ENCODE measurements around the gene PSTPIP1. TPM values are rescaled to one million over a fixed set of nuclear protein-coding genes. Genes with fewer than 3 reads are reported as not detected.

PSTPIP1 gene
- total and polyA plus RNA-seq, 2 experiments from 2014 or later, result 0.80 to 3.7 TPM

GRCh38 chr15:77017761-77018720 is 23.1 kb downstream of the PSTPIP1 start (continued):
- TF ChIP-seq REST (IDR thresholded peaks at IDR 0.05; ENCODE audit: unreplicated experiment), result no peak
- no peak for TF ChIP-seq STAT1 (IDR thresholded peaks at IDR 0.05; ENCODE audit: unreplicated experiment)
- no peak for TF ChIP-seq ZNF331 (CRISPR knock-in tag; IDR thresholded peaks at IDR 0.05; ENCODE audit: low read depth)
- no peak for TF ChIP-seq ETS1 (IDR thresholded peaks at IDR 0.05)
- no peak for TF ChIP-seq EZH2phosphoT487 (IDR thresholded peaks at IDR 0.05; ENCODE audit: unreplicated experiment)
- no peak for TF ChIP-seq ZNF114 (CRISPR knock-in tag; IDR thresholded peaks at IDR 0.05)
- TF ChIP-seq NANOG (IDR thresholded peaks at IDR 0.05; ENCODE audit: borderline replicate concordance), result no peak
- TF ChIP-seq JUNB (IDR thresholded peaks at IDR 0.05; ENCODE audit: unreplicated experiment), result no peak

- Histone ChIP-seq H3K27me3 (ENCODE audit: insufficient read depth) (no peaks in the 10 kb centered on the region), H3K4me3 (no peak overlapping the region), H3F3A (replicated peaks; ENCODE audit: low read depth) (no peaks in the 10 kb centered on the region), H3K4me2 (no peak overlapping the region), H3K9me2 (ENCODE audit: insufficient read depth) (no peaks in the 10 kb centered on the region), H4K20me1 (replicated peaks; ENCODE audit: insufficient read depth) (no peaks in the 10 kb centered on the region), H3K79me2 (replicated peaks; ENCODE audit: insufficient read depth) (no peaks in the 10 kb centered on the region), H3K27ac (ENCODE audit: low read depth) (no peak overlapping the region), H2AFZ (no peak overlapping the region), H3K4me1 (ENCODE audit: insufficient read depth) (no peaks in the 10 kb centered on the region), H3K36me3 (ENCODE audit: insufficient read depth) (no peaks in the 10 kb centered on the region)
- Mint-ChIP-seq H3K27me3 (ENCODE audit: insufficient read depth, low read depth, poor library complexity) (peaks cover 9% of the 10 kb centered on the region), H3K9me3 (no peaks in the 10 kb centered on the region; the same call in 2 of the 3 replicates), H3K27ac (no peak overlapping the region), H3K36me3 (ENCODE audit: low read depth) (no peaks in the 10 kb centered on the region; the same call in 2 of the 3 replicates), H3K4me3 (no peak overlapping the region), H3K4me1 (no peaks in the 10 kb centered on the region; the same call in 2 of the 3 replicates)
- ATAC-seq (no peak), DNase-seq (ENCODE audit: low spot score) (no peak)
- TF ChIP-seq POLR2AphosphoS5 (IDR thresholded peaks at IDR 0.05; ENCODE audit: low read depth), result no peak
- no peak for TF ChIP-seq ZNF331 (CRISPR knock-in tag; IDR thresholded peaks at IDR 0.05; ENCODE audit: low read depth)
- TF ChIP-seq EZH2 (IDR thresholded peaks at IDR 0.05; ENCODE audit: low read depth, unreplicated experiment), result no peak
- TF ChIP-seq CREB1 (CRISPR knock-in tag; IDR thresholded peaks at IDR 0.05; ENCODE audit: low read depth), result no peak
- TF ChIP-seq, protein P1, sequence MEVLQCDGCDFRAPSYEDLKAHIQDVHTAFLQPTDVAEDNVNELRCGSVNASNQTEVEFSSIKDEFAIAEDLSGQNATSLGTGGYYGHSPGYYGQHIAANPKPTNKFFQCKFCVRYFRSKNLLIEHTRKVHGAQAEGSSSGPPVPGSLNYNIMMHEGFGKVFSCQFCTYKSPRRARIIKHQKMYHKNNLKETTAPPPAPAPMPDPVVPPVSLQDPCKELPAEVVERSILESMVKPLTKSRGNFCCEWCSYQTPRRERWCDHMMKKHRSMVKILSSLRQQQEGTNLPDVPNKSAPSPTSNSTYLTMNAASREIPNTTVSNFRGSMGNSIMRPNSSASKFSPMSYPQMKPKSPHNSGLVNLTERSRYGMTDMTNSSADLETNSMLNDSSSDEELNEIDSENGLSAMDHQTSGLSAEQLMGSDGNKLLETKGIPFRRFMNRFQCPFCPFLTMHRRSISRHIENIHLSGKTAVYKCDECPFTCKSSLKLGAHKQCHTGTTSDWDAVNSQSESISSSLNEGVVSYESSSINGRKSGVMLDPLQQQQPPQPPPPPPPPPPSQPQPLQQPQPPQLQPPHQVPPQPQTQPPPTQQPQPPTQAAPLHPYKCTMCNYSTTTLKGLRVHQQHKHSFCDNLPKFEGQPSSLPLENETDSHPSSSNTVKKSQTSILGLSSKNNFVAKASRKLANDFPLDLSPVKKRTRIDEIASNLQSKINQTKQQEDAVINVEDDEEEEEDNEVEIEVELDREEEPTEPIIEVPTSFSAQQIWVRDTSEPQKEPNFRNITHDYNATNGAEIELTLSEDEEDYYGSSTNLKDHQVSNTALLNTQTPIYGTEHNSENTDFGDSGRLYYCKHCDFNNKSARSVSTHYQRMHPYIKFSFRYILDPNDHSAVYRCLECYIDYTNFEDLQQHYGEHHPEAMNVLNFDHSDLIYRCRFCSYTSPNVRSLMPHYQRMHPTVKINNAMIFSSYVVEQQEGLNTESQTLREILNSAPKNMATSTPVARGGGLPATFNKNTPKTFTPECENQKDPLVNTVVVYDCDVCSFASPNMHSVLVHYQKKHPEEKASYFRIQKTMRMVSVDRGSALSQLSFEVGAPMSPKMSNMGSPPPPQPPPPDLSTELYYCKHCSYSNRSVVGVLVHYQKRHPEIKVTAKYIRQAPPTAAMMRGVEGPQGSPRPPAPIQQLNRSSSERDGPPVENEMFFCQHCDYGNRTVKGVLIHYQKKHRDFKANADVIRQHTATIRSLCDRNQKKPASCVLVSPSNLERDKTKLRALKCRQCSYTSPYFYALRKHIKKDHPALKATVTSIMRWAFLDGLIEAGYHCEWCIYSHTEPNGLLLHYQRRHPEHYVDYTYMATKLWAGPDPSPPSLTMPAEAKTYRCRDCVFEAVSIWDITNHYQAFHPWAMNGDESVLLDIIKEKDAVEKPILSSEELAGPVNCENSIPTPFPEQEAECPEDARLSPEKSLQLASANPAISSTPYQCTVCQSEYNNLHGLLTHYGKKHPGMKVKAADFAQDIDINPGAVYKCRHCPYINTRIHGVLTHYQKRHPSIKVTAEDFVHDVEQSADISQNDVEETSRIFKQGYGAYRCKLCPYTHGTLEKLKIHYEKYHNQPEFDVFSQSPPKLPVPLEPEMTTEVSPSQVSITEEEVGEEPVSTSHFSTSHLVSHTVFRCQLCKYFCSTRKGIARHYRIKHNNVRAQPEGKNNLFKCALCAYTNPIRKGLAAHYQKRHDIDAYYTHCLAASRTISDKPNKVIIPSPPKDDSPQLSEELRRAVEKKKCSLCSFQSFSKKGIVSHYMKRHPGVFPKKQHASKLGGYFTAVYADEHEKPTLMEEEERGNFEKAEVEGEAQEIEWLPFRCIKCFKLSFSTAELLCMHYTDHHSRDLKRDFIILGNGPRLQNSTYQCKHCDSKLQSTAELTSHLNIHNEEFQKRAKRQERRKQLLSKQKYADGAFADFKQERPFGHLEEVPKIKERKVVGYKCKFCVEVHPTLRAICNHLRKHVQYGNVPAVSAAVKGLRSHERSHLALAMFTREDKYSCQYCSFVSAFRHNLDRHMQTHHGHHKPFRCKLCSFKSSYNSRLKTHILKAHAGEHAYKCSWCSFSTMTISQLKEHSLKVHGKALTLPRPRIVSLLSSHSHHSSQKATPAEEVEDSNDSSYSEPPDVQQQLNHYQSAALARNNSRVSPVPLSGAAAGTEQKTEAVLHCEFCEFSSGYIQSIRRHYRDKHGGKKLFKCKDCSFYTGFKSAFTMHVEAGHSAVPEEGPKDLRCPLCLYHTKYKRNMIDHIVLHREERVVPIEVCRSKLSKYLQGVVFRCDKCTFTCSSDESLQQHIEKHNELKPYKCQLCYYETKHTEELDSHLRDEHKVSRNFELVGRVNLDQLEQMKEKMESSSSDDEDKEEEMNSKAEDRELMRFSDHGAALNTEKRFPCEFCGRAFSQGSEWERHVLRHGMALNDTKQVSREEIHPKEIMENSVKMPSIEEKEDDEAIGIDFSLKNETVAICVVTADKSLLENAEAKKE (CRISPR knock-in tag; IDR thresholded peaks at IDR 0.05), result no peak
Observed at GRCh38 chr15:77018796-77019505, 24.0 kb downstream of the PSTPIP1 start.
